ENCODE data around the gene CDC25B. TPM values are rescaled to one million over a fixed set of nuclear protein-coding genes. Genes with fewer than 3 reads are reported as not detected.

The CDC25B gene
- total and polyA plus RNA-seq, 2 of the 13 experiments (the other 11 are each of a cell fraction or from before 2014, with no cell fraction given): 14.5 to 19.4 TPM

DNA sequence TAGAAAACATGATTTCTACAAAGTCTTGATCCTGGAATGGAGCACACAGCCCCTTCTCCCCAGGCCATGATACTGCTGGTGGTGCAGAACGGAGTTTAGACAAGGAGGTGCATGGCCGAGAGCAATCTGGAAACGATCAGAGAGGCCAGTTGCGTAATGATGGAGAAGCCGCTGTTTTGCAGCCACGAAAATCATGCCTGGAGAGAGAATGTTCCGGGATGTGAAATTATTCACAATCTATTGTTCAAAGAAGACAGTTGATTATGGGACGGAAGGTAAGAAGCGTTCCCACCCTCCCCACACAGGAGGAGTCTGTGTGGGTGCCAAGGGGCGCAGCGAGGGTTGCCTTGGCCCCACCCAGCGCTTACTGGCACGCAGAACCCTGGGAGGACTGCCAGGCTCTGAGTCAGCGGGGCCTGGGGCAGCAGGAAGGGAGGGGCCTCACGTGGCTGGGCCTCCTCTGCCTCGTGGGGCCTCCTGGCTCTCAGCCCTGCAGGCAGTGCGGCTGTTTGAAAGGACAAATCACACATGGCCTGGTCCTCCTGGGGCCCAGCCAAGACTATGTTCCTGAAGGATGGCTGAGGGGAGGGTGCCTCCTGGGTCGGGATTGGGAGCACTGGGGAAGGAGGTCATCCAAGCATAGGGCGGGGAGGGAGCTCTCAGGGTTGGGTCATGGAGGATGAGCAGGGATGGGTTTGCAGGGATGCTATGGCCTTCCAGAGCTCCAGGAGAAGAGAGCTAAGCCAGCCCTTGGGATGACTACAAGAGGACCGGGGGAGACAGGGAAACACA lies 15.6 kb downstream of the CDC25B start (continued):
- TF ChIP-seq ZNF329 (CRISPR knock-in tag; IDR thresholded peaks at IDR 0.05; ENCODE audit: low read depth) (0 out of 2 replicates have a peak, but pooled peaks have one; percentile 37), ZNF234 (CRISPR knock-in tag; conservative IDR thresholded peaks at IDR 0.05) (no peak), ZNF850 (CRISPR knock-in tag; conservative IDR thresholded peaks at IDR 0.05) (no peak), HBP1 (CRISPR knock-in tag; IDR thresholded peaks at IDR 0.05; ENCODE audit: low read depth) (peak; percentile 74; the same call in 1 of the 2 replicates), ZNF775 (CRISPR knock-in tag; IDR thresholded peaks at IDR 0.05; ENCODE audit: borderline replicate concordance) (no peak), ARID3A (IDR thresholded peaks at IDR 0.05; ENCODE audit: low read depth, low read length) (no peak), PHF21A (CRISPR knock-in tag; IDR thresholded peaks at IDR 0.05) (peak; percentile 90), TBP (CRISPR knock-in tag; IDR thresholded peaks at IDR 0.05) (no peak), MBD4 (IDR thresholded peaks at IDR 0.05; ENCODE audit: borderline replicate concordance, low read length) (no peak), ATAD3A (CRISPR knock-in tag; IDR thresholded peaks at IDR 0.05) (no peak), ARID2 (CRISPR knock-in tag; IDR thresholded peaks at IDR 0.05; ENCODE audit: borderline replicate concordance) (peak; percentile 94), MED8 (CRISPR knock-in tag; IDR thresholded peaks at IDR 0.05; ENCODE audit: insufficient replicate concordance) (no peak), FOXK2 (IDR thresholded peaks at IDR 0.05) (no peak)
- TF ChIP-seq, protein P1, sequence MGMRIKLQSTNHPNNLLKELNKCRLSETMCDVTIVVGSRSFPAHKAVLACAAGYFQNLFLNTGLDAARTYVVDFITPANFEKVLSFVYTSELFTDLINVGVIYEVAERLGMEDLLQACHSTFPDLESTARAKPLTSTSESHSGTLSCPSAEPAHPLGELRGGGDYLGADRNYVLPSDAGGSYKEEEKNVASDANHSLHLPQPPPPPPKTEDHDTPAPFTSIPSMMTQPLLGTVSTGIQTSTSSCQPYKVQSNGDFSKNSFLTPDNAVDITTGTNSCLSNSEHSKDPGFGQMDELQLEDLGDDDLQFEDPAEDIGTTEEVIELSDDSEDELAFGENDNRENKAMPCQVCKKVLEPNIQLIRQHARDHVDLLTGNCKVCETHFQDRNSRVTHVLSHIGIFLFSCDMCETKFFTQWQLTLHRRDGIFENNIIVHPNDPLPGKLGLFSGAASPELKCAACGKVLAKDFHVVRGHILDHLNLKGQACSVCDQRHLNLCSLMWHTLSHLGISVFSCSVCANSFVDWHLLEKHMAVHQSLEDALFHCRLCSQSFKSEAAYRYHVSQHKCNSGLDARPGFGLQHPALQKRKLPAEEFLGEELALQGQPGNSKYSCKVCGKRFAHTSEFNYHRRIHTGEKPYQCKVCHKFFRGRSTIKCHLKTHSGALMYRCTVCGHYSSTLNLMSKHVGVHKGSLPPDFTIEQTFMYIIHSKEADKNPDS (CRISPR knock-in tag; IDR thresholded peaks at IDR 0.05): no peak
- TF ChIP-seq, protein P2, sequence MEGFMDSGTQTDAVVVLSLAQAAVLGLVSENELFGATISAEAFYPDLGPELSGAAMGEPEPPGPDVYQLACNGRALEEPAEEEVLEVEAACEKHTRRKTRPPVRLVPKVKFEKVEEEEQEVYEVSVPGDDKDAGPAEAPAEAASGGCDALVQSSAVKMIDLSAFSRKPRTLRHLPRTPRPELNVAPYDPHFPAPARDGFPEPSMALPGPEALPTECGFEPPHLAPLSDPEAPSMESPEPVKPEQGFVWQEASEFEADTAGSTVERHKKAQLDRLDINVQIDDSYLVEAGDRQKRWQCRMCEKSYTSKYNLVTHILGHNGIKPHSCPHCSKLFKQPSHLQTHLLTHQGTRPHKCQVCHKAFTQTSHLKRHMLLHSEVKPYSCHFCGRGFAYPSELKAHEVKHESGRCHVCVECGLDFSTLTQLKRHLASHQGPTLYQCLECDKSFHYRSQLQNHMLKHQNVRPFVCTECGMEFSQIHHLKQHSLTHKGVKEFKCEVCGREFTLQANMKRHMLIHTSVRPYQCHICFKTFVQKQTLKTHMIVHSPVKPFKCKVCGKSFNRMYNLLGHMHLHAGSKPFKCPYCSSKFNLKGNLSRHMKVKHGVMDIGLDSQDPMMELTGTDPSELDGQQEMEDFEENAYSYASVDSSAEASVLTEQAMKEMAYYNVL (CRISPR knock-in tag; IDR thresholded peaks at IDR 0.05; ENCODE audit: borderline replicate concordance): no peak; the same call in 1 of the 2 replicates
- TF ChIP-seq, protein P3, sequence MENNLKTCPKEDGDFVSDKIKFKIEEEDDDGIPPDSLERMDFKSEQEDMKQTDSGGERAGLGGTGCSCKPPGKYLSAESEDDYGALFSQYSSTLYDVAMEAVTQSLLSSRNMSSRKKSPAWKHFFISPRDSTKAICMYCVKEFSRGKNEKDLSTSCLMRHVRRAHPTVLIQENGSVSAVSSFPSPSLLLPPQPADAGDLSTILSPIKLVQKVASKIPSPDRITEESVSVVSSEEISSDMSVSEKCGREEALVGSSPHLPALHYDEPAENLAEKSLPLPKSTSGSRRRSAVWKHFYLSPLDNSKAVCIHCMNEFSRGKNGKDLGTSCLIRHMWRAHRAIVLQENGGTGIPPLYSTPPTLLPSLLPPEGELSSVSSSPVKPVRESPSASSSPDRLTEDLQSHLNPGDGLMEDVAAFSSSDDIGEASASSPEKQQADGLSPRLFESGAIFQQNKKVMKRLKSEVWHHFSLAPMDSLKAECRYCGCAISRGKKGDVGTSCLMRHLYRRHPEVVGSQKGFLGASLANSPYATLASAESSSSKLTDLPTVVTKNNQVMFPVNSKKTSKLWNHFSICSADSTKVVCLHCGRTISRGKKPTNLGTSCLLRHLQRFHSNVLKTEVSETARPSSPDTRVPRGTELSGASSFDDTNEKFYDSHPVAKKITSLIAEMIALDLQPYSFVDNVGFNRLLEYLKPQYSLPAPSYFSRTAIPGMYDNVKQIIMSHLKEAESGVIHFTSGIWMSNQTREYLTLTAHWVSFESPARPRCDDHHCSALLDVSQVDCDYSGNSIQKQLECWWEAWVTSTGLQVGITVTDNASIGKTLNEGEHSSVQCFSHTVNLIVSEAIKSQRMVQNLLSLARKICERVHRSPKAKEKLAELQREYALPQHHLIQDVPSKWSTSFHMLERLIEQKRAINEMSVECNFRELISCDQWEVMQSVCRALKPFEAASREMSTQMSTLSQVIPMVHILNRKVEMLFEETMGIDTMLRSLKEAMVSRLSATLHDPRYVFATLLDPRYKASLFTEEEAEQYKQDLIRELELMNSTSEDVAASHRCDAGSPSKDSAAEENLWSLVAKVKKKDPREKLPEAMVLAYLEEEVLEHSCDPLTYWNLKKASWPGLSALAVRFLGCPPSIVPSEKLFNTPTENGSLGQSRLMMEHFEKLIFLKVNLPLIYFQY (CRISPR knock-in tag; IDR thresholded peaks at IDR 0.05; ENCODE audit: borderline replicate concordance): peak; percentile 94

Data from HepG2 (cell line).